SIG-M5 (cell line): ENCODE measurements around the gene TTYH2.
"Not testable (repeated sequence)": the region's sequence is repeated elsewhere in the genome, so short reads cannot be mapped to it uniquely, and the experiment has no call there.

Experiments
- DNase-seq: peaks from one replicate; lab custom pipeline; 2025; lab: John Stamatoyannopoulos, UW

Gene TTYH2

DNA sequence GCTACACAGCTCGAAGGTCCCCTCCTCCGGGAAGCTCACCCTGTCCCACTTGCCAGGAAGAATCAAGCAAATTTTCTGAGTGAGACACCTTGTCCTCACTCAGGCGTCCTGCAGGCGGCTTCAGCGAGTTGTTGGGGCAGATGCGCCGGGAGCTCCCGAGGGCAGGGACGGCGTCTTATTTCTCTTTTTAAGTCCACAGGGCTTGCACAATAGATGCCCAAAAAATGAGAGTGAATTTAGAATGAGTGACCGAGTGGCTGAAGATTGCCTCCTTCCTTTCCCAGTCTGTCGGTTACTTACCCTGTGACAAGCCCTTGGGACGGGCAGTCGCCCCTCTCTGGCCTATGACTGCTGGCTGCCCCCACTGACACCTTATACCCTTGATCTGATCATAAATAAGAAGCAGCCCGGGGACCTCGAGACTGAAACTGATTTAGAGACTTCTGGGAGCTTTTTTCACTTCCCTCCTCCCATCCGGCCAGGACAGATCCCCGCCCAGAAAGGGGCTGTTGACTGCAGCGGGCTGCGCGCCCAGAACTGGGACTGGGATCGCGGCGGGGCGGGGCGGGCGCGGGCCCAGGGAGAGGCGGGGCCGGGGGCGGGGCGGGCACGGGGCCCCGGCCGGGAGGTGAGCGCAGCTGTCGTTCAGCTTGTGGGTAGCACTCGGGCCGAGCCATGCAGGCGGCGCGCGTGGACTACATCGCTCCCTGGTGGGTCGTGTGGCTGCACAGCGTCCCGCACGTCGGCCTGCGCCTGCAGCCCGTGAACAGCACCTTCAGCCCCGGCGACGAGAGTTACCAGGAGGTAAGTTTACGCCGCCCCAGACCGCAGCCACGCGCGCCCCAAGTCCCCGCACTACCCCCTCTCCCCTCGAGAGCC, at the start of gene TTYH2:
TTYH2 (plus strand) TSS at position 659 of the 879 bp plus-strand sequence; CDS start at position 676, 17 bp downstream.
- DNase-seq = peak; percentile 73

DNA sequence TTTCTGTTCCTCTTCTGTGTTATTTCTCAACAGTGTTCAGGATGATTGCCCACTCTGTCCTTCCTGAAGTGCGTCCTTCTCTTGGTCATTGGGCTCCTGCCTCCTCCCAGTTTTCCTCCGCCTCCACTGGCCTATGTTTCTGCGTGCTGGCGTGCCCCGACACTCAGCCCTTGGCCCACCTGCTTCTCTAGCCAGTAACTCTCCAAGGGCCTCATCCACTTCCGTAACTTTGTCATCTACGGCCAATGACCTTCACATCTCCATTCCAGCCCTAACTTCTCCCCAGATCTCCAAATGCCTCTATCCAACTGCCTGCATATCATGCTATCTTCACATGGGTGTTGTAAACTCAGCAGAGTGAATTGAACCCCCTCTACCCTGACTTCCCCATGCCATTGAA, 49.5 kb upstream of the TTYH2 start:
- DNase-seq = no peak

DNA sequence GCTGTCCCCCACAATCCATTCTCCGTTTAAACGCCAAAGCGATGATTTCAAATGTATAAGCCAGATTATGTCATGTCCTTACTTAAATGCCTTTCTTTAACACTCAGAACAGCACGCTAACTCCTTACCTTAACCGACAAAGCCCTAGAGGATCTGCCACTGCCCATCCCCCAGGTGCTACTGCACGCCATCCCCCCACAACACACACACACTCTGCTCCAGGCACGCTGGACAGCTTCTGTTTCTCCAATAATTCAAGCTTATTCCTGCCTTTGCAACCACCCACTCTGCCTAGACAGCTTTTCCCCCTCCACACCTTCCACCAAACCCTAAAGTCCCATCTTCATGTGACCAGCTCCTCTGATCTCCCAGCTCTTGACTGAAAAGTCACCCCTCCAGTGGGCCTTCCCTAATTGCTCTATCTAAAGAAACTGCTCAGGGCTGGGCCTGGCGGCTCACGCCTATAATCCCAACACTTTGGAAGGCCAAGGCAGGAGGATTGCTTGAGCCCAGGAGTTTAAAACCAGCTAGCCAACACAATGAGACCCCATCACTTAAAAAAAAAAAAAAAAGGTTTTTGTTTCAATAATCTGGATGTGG, 48.8 kb upstream of the TTYH2 start:
- no peak for DNase-seq

DNA sequence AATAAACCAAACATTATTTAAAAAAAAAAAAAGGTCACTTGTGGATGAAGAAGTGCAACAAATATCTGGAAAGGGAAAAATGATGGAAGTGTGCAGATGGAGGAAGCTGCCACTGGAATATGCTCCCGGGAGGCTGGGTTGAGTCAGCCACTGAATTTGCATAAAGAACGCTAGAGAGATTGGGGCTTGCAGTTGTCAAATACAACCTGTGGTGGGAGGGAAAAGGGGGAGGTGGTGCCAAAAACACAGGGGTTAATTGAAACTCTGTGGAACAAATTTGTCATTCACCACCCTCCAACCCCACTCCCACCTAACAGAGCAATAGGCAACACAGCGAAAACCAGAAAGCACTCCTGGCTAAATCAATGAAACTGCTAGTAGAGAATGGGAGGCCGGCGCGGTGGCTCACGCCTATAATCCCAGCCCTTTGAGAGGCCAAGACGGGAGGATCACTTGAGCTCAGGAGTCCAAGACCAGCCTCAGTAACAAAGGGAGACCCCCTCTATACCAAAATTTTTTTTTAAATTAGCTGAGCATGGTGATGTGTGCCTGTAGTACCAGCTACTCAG, 47.5 kb upstream of the TTYH2 start:
- no peak for DNase-seq

DNA sequence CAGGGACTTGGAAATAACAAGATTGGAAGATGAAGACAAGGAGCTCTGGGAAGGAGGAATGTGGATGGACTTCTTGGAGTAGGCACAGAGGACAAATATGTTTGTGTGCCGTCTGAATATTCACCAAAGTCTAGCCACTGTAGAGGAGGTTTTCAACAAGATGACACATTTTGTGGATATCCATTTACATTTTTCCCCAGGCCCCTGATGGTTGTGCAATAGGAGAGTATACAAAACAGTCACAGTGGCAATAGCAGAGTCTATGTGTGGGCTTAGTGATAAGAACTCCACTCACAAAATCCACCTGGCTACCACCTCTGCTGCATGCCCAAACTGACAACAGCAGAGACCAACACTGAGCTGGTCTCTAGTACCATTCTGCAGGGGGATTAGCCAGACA, 42.4 kb upstream of the TTYH2 start:
- DNase-seq = no peak

- DNase-seq = no peak
Measured at GRCh38 chr17:74172700-74173099, 40.7 kb upstream of the TTYH2 start.

DNA sequence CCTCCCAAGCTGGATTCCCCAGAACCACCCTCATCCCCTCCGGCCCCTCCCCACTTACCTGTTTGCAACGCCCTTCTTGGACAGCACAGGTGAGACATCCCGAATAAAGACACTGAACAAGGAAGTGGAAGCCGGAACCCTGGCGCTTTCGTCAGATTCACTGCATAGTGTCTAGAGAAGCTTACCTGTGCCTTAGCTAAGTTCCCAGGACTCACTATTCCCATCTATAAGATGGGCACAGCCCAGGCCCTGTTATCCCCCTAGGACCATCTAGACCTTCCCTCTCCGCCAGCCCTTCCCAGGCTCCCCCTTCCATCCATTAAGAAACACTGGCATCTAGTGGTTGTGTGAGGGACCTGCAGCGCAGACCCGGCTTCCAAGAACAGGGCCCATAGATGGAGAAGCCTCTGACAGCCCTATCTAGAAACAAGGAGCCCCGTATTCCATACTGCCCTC, 36.8 kb upstream of the TTYH2 start:
- no peak for DNase-seq

DNA sequence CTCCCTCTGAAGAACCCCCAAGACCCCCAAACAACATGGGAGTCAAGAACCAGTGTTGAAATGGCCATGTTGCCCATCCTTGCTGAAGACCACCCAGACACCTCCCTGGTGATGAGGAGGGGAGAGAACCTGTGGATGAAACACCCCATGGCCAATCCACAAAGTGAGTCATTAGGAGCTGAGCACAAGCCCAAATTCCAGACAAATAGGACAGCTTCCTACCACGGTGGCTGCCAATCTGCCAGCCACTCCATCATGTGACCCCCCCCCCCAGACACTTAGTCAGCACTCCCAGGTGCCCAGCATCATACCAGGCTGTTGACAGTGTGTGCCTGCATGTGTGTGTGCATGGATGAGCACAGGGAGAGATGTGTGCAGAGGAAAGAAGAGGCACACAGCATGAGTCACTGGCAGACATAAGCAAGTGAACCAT, 36.3 kb upstream of the TTYH2 start:
- DNase-seq = no peak

DNA sequence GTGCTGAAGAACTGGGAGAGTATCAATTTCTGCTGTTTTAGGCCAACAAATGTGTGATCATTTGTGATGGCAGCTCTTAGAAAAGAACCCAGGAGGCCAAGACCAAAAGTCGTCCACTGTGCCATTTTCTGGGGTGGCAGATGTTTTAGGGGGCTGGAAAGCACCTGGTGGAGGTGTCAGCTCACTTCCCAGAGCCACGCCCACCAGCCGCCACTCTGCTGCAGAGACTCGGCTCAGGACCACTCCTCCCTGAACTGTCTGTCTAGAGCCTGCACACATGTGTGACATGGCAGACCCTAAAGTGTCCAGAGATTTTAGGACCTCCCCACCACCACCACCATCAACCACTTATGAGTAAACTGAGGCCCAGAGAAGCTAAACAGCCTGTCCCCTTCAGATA, 33.8 kb upstream of the TTYH2 start:
- no peak for DNase-seq

DNA sequence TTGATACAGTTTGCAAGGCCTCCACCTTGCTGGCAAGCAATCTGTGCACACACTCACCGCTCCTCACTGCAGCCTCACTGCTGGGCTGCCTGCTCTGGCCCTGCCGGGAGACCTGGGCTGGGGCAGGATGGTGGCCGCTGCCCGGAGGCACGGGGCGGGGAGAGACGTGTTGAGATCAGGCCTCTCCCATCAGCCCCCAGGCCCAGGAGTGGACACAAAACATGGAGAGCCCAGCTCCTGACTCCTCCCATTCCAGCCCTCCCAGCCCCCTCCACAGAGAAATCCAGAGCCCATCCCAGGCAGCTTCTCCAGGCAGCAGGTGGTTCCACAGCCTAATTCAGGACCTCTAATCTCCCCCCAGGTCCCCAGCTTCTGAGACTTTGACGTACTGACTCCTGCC, 33.0 kb upstream of the TTYH2 start:
- DNase-seq = no peak

DNA sequence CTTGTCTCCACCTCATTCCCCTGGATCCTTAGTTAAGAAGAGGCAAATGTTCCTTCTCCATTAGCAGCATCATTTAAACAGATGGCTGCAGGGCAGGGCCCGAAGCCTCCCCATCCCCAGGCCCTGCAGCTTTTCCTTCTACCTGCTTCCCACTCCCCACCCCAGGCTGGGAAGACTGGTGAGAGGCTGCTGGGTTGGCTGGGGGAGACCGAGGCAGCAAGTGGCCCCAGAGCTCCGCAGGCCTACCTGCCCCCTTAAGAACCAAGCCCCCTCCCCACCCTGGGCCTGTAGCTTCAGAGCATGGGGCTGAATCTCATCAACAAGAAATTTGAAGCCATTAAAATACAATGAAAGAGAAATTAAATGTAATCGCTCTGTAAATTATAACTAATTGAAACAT, 32.0 kb upstream of the TTYH2 start:
- no peak for DNase-seq

GRCh38 chr17:74182041-74182723, 31.2 kb upstream of the TTYH2 start:
- no peak for DNase-seq

GRCh38 chr17:74183411-74183810, 30.0 kb upstream of the TTYH2 start:
- DNase-seq = no peak

DNA sequence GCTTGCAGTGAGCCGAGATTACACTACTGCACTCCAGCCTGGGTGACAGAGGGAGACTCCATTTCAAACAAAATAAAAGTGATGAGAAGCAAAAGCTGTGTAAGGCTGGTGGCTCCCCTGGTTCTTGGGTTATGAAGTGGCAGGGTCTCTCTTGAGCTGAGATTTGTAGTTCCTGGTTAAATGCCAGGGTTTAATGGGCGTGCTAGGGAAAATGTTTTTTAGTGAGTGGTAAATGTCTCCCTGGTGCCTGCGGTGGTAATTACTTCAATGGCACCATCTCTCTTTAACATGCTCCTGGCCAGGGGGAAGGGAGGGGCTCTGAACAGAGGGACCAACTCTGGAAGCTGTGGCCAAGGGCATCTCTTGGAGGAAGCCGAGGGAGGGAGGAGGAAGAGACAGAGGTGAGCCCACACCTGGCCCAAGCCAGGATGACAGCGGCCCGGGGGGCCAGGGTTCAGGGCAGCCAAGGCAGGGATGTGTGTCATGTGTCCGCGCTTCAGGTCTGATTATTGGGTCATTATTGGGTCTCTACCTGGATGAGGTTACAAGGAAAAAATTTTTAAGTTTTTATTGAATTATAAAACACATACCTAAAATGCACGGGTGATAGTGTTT, 27.7 kb upstream of the TTYH2 start:
- DNase-seq = no peak

GRCh38 chr17:74186498-74186897, 26.9 kb upstream of the TTYH2 start:
- DNase-seq = no peak

GRCh38 chr17:74187761-74188160, 25.6 kb upstream of the TTYH2 start:
- DNase-seq = no peak

DNA sequence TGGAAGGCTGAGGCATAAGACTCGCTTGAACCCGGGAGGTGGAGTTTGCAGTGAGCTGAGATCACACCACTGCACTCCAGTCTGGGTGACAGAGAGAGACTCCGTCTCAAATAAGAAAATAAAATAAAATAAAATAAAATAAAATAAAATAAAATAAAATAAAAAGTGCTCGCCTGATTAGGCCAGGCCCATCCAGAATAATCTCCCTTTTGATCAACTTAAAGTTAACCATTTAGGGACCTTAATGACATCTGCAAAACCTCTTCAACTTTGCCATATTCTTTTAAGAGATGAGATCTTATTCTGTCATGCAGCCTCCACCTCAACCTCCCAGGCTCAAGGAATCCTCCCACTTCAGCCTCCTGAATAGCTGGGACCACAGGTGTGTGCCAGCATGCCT, 24.7 kb upstream of the TTYH2 start:
- DNase-seq = not testable (repeated sequence)

DNA sequence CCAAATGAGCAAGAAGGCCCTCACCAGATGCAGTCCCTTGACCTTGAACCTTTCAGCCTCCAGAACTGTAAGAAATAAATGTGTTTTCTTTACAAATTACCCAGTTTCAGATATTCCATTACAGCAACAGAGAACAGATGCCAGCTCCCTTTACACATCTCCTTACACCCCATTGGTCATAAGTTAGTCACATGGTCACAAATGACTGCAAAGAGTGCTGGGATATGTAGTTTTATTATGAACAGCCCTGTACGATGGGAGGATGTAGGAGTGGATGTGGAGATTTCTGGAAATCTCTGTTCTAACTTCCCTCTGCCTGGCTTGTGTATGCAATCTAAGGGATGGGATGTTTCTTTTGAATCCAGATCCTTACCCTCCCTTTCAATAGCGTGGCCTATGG, 23.2 kb upstream of the TTYH2 start:
- DNase-seq = no peak

DNA sequence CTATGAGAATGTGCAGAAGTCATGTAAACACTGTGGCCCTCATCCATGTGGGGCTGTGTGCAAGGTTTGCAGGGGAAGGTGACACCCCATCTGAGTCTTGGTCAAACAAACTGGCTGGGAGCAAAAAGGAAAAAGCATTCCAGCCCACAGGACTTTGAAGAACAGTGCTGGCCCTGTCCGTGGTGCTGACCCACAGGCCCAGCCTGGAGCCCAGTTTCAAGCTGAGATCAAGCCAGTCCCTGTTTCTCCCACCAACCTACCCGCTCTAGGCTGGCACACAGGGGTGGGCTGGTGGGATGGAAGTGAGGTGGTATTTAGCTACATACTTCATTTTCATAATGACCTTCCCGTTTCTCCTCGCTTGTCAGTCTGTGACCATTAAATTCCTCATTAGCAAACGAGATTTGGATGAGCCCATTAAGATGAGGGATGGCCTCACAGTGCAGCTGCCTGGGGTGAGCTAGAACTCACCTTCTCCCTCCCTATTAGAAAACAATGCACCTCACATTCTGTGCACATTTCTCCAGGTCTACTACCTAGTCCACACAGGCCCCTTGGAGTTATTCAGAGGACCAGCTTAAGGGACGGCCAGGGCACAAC, 22.5 kb upstream of the TTYH2 start:
- DNase-seq = no peak

DNA sequence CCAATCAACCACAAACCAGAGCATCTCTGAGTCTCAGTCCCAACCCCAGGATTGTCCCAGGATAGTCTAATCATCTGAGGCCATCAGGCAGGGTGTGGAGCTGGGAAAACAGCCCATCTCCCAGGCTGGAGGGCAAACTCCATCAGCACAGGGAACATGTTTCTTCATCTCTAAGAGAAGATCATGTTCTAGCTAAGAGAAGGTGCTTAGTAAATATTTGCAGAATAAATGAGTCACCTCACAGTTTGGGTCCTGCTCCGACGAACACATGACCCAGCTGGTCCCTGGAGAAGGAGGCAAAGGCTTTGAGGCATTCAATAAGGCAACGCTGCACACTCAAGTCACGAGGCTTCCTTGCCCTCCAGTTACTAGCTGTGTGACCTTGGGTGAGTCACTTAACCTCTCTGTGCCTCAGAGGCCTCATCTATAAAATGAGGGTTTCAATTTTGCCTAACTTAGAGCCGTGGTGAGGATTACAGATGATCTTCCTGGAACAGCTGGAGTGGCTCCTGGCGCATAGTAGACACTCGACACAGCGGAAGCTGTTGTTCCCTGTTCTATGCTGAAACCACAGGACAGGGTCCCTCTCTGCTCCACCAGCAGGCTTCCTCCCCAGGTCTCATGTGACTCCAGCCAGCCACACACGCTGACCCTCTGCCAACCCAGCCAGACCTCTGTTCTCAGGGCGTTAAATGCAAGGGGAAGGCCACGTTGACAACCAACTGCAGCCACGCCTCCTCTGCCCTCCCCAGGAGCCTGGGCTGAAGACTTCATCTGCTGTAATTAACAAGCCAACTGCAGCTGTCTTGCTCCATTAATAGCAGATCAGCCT, 20.2 kb upstream of the TTYH2 start:
- DNase-seq = no peak

DNA sequence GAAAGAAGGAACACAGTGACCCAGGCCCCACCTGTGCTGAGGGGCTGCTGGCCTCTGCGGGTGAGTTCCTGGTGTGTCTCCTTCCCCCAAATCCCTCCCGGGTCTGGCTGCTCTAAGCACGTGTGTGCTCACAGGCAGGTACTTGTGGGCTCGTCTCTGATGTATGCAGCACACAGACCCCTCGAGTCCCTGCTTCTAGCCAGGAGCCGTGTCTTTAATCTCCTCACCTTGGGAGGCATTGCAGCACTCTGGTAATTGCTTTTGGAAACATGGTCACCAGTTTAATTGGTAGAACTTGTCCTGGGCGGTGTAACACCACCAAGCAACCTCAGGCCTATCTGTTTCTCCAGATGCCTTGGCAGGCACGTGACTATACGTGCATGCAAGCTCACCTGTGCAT, 18.7 kb upstream of the TTYH2 start:
- DNase-seq = no peak
